A549 treated with AZD9567 at 1 μM for 4 hours (cell line): ENCODE data around the gene MFN1. TPM values are rescaled to one million over a fixed set of nuclear protein-coding genes. Genes with fewer than 3 reads are reported as not detected.

Source experiments
- total RNA-seq: library from RNA; stranded (reverse); fragments of 200-300 nt; extraction: Qiagen RNA extraction; gene quantifications from 5 replicates; pipeline ENCODE4 v1.2.3, GENCODE V29; 2022; ENCODE audit not compliant: insufficient read depth

MFN1 gene
- 16.5 to 22.4 TPM (median 19.1 TPM) in 5 replicates for total RNA-seq

GRCh38 chr3:179347345-179348194 is at the start of gene MFN1:
TSS of gene MFN1 (plus strand) at chr3:179347709. CDS start at chr3:179348852, 1,143 bp downstream.

GRCh38 chr3:179322286-179323196 is 25.0 kb upstream of the MFN1 start, which contains the start of gene ZNF639:
TSS of gene ZNF639 (plus strand) at chr3:179323031. CDS start at chr3:179328294, 5,263 bp downstream.

Other genes with a start within 250 kb of the MFN1 start
- 5.8 to 29.3 TPM (median 7.5 TPM) in 5 replicates for gene PIK3CA, start 199.4 kb upstream of the MFN1 start, total RNA-seq
- gene KCNMB3, start 96.6 kb upstream of the MFN1 start, total RNA-seq, result 1.1 to 1.5 TPM (median 1.3 TPM) in 4 of 5 replicates, not detected in the other
- gene ZNF639, start 24.7 kb upstream of the MFN1 start, total RNA-seq, result 20.1 to 33.0 TPM (median 22.4 TPM) in 5 replicates
- gene GNB4, start 103.8 kb downstream of the MFN1 start, total RNA-seq, result 10.7 to 16.4 TPM (median 15.6 TPM) in 5 replicates
- 50.6 to 101 TPM (median 55.6 TPM) in 5 replicates for gene ACTL6A, start 215.2 kb downstream of the MFN1 start, total RNA-seq